Measurements from ENCODE around the gene MARK1.

DNA sequence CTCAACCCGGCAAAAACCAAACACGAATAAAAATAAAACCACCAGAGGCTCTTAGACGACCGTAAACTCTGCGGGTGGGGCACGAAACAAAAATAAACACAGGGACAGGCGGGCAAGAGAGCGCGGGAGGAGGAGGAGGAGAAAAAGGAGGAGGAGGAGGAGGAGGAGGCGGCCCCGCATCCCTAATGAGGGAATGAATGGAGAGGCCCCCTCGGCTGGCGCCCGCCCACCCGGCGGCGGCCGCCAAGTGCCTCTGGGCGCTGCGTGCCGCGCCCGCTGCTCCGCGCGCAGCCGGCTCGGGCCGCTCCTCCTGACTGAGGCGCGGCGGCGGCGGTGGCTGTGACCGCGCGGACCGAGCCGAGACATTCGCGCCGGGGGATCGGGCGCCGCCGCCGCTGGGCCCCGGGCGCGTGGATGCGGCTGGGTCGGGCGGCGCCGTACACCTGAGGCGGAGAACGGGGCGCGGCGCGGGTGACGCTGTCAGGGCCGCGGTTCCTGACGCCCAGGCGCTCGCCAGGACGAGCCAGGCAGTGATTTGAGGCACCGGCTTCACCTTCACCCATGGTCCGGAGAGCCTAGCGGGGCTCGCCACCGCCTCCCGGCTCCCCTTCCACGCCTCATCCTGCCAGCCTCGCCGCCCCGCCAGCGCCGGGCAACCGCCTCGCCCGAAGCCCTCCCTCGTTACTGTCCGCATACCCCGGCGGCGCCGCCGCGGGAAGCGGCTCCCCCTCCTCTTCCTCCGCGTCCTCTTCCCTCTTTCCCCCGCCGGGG, at the start of gene MARK1:
- no peak for TF ChIP-seq FOXM1 (CRISPR knock-in tag; IDR thresholded peaks at IDR 0.05)
- TF ChIP-seq NFIB (CRISPR knock-in tag; IDR thresholded peaks at IDR 0.05; ENCODE audit: borderline replicate concordance) = no peak
- no peak for TF ChIP-seq FOXK1 (CRISPR knock-in tag; IDR thresholded peaks at IDR 0.05; ENCODE audit: borderline replicate concordance, low read depth)
- TF ChIP-seq, protein P1, sequence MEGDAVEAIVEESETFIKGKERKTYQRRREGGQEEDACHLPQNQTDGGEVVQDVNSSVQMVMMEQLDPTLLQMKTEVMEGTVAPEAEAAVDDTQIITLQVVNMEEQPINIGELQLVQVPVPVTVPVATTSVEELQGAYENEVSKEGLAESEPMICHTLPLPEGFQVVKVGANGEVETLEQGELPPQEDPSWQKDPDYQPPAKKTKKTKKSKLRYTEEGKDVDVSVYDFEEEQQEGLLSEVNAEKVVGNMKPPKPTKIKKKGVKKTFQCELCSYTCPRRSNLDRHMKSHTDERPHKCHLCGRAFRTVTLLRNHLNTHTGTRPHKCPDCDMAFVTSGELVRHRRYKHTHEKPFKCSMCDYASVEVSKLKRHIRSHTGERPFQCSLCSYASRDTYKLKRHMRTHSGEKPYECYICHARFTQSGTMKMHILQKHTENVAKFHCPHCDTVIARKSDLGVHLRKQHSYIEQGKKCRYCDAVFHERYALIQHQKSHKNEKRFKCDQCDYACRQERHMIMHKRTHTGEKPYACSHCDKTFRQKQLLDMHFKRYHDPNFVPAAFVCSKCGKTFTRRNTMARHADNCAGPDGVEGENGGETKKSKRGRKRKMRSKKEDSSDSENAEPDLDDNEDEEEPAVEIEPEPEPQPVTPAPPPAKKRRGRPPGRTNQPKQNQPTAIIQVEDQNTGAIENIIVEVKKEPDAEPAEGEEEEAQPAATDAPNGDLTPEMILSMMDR (CRISPR knock-in tag; IDR thresholded peaks at IDR 0.05) = no peak
- no peak for TF ChIP-seq MAF1 (CRISPR knock-in tag; IDR thresholded peaks at IDR 0.05; ENCODE audit: borderline replicate concordance)
- no peak for TF ChIP-seq ZBTB7A (CRISPR knock-in tag; IDR thresholded peaks at IDR 0.05)
- TF ChIP-seq ZNF878 (CRISPR knock-in tag; IDR thresholded peaks at IDR 0.05) = no peak
- TF ChIP-seq SIN3B (IDR thresholded peaks at IDR 0.05; ENCODE audit: low read length) = no peak
- 0 out of 2 replicates have a peak, but pooled peaks have one; percentile 29 for TF ChIP-seq GABPB1 (CRISPR knock-in tag; IDR thresholded peaks at IDR 0.05)
- no peak for TF ChIP-seq ZIK1 (CRISPR knock-in tag; IDR thresholded peaks at IDR 0.05; ENCODE audit: borderline replicate concordance, low read depth)
